Measurements from ENCODE around the gene PAK1.

DNA sequence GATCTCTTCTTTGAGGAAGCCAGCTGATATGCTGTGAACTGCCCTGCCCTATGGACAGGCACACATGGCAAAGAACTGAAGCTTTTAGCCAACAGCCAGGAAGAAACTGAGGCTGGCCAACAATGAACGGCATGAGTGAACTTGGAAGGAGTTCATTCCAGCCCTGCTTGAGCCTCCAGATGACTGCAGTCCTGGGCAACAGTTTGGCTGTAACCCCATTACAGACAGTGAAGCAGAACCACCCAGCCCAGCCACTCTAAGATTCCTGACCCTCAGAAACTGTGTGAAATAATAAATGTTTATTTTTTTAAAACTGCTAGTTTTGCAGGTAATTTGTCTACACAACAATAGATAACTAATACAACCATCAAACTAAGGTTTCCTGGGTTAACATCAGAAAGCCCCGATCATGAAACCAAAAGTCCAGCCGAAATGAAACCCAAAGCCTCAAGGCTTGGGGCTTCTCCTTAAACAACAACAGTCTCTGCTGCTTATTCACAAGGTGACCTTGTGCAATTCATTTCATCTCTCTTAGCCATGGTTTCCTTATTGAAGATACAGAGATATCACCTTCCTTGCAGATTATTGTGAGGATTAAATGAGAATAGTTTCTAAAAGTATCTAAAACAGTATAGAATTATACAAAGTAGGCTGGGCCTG lies 31.4 kb downstream of the PAK1 start:
- no peak for TF ChIP-seq EZH2 (IDR thresholded peaks at IDR 0.05; ENCODE audit: borderline replicate concordance, insufficient read depth, low read depth, low read length, poor library complexity, severe bottlenecking)
- TF ChIP-seq, protein P1, sequence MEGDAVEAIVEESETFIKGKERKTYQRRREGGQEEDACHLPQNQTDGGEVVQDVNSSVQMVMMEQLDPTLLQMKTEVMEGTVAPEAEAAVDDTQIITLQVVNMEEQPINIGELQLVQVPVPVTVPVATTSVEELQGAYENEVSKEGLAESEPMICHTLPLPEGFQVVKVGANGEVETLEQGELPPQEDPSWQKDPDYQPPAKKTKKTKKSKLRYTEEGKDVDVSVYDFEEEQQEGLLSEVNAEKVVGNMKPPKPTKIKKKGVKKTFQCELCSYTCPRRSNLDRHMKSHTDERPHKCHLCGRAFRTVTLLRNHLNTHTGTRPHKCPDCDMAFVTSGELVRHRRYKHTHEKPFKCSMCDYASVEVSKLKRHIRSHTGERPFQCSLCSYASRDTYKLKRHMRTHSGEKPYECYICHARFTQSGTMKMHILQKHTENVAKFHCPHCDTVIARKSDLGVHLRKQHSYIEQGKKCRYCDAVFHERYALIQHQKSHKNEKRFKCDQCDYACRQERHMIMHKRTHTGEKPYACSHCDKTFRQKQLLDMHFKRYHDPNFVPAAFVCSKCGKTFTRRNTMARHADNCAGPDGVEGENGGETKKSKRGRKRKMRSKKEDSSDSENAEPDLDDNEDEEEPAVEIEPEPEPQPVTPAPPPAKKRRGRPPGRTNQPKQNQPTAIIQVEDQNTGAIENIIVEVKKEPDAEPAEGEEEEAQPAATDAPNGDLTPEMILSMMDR (IDR thresholded peaks at IDR 0.05) = no peak

Data from B cell (primary cell).